Measurements from ENCODE around the gene DYNLRB2. TPM values are rescaled to one million over a fixed set of nuclear protein-coding genes. Genes with fewer than 3 reads are reported as not detected.

DYNLRB2 gene
- total RNA-seq, 4 donors from 2014 or later: 0.39 to 5.0 TPM; not detected in 2

GRCh38 chr16:80580109-80580832 lies 39.5 kb downstream of the DYNLRB2 start:
- no peaks in the 10 kb centered on the region for H3K36me3 ChIP-seq
- no peak for DNase-seq (ENCODE audit: low spot score in 2 of 2)
- H3K4me3 ChIP-seq: no peak overlapping the region
- TF ChIP-seq POLR2A (IDR thresholded peaks at IDR 0.05) (no peak), CTCF (IDR thresholded peaks at IDR 0.05) (no peak), EP300 (IDR thresholded peaks at IDR 0.05) (no peak)
- 78 to 86% methylated on average over 10 of the region's 10 CpGs for WGBS, 2 donors
- H3K27me3 ChIP-seq: no peaks in the 10 kb centered on the region
- H3K4me1 ChIP-seq: no peaks in the 10 kb centered on the region
- no peak overlapping the region for H3K27ac ChIP-seq
- H3K9me3 ChIP-seq: no peaks in the 10 kb centered on the region

- Histone ChIP-seq H3K27ac (no peak overlapping the region), H3K9me3 (no peaks in the 10 kb centered on the region), H3K27me3 (no peaks in the 10 kb centered on the region), H3K4me1 (no peaks in the 10 kb centered on the region), H3K36me3 (no peaks in the 10 kb centered on the region), H3K4me3 (no peak overlapping the region)
- TF ChIP-seq CTCF (IDR thresholded peaks at IDR 0.05): no peak
- TF ChIP-seq EP300 (IDR thresholded peaks at IDR 0.05): peak in 1 of 2 donors; percentile 12
- 76 to 78% methylated on average over 3 of the region's 3 CpGs for WGBS, 2 donors
- no peak for DNase-seq (ENCODE audit: low spot score in 2 of 2)
Observed at GRCh38 chr16:80583466-80583865, 42.7 kb downstream of the DYNLRB2 start.

- H3K27ac ChIP-seq: no peak overlapping the region
- H3K9me3 ChIP-seq: no peaks in the 10 kb centered on the region
- H3K4me3 ChIP-seq: no peak overlapping the region
- no peak for TF ChIP-seq CTCF (IDR thresholded peaks at IDR 0.05)
- TF ChIP-seq EP300 (IDR thresholded peaks at IDR 0.05): no peak
- DNase-seq (ENCODE audit: low spot score in 2 of 2): no peak
- no peaks in the 10 kb centered on the region for H3K4me1 ChIP-seq
- 81 to 84% methylated on average over 4 of the region's 4 CpGs for WGBS, 2 donors
- no peaks in the 10 kb centered on the region for H3K36me3 ChIP-seq
- H3K27me3 ChIP-seq: no peaks in the 10 kb centered on the region
Observed at GRCh38 chr16:80585764-80586163, 45.0 kb downstream of the DYNLRB2 start.

DNA sequence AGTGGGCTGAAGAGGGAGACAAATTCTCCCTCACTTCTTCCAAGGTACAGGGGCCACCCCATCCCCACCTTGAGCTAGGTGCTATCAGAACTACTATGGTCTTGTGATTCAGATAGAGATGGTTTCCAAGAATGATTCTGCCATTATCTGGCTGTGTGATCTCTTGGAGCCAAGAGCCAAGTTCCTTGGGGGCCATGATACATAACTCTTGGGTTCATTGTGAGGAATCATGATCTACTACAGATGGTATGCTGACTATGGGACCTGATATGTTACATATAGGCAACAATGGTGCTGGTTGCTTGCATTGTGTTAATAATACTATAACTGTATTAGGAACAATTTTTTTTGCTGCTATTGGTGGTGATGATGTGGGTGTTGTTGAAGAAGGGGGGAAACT lies 45.7 kb downstream of the DYNLRB2 start:
- no peaks in the 10 kb centered on the region for H3K4me1 ChIP-seq
- no peak for DNase-seq (ENCODE audit: low spot score in 2 of 2)
- no peak overlapping the region for H3K27ac ChIP-seq
- no peaks in the 10 kb centered on the region for H3K36me3 ChIP-seq
- H3K27me3 ChIP-seq: no peaks in the 10 kb centered on the region
- H3K9me3 ChIP-seq: no peaks in the 10 kb centered on the region
- no peak overlapping the region for H3K4me3 ChIP-seq
- TF ChIP-seq POLR2A (IDR thresholded peaks at IDR 0.05): no peak
- TF ChIP-seq EP300 (IDR thresholded peaks at IDR 0.05): no peak
- no peak for TF ChIP-seq CTCF (IDR thresholded peaks at IDR 0.05)

GRCh38 chr16:80587071-80587470 lies 46.3 kb downstream of the DYNLRB2 start:
- TF ChIP-seq CTCF (IDR thresholded peaks at IDR 0.05) (no peak), EP300 (IDR thresholded peaks at IDR 0.05) (no peak), POLR2A (IDR thresholded peaks at IDR 0.05) (no peak)
- DNase-seq (ENCODE audit: low spot score in 2 of 2): no peak
- no peaks in the 10 kb centered on the region for H3K27me3 ChIP-seq
- H3K27ac ChIP-seq: no peak overlapping the region
- H3K36me3 ChIP-seq: no peaks in the 10 kb centered on the region
- no peaks in the 10 kb centered on the region for H3K9me3 ChIP-seq
- 88 to 89% methylated on average over 4 of the region's 4 CpGs for WGBS, 2 donors
- no peaks in the 10 kb centered on the region for H3K4me1 ChIP-seq
- H3K4me3 ChIP-seq: no peak overlapping the region
